ENCODE results near the gene PPFIA1. TPM values are rescaled to one million over a fixed set of nuclear protein-coding genes. Genes with fewer than 3 reads are reported as not detected.
"Not testable (repeated sequence)": the region's sequence is repeated elsewhere in the genome, so short reads cannot be mapped to it uniquely, and the experiment has no call there.

The PPFIA1 gene
- total and polyA plus RNA-seq, 4 donors = 27.5 to 85.0 (median 43.5) TPM

- peaks cover 0 to 2% (median 0%) of the 10 kb centered on the region in 5 donors for H3K4me1 ChIP-seq (ENCODE audit: control insufficient read depth in 5 of 5, insufficient read depth in 5 of 5, low read length in 5 of 5)
- H3K27me3 ChIP-seq (ENCODE audit: control insufficient read depth in 3 of 3, insufficient read depth in 3 of 3, low read length in 2 of 3) = no peaks in the 10 kb centered on the region
- DNase-seq (no peak), ATAC-seq (ENCODE audit: insufficient read depth, low FRiP score) (no peak)
- 82 to 90% methylated on average over 21 of the region's 21 CpGs for WGBS, 2 donors
- no peaks in the 10 kb centered on the region for H3K9me3 ChIP-seq (ENCODE audit: control insufficient read depth in 4 of 4, insufficient read depth in 3 of 4, low read length in 3 of 4)
- H3K27ac ChIP-seq (ENCODE audit: low read depth in 1 of 2, low read length in 1 of 2) = no peak overlapping the region
- no peak for TF ChIP-seq CTCF (IDR thresholded peaks at IDR 0.05; ENCODE audit: control extremely low read depth, extremely low read depth)
- H3K9ac ChIP-seq (ENCODE audit: insufficient read depth in 1 of 2, low read length in 2 of 2) = no peak overlapping the region
- no peak overlapping the region for H3K4me3 ChIP-seq
- no peaks in the 10 kb centered on the region for H3K36me3 ChIP-seq (ENCODE audit: control insufficient read depth in 4 of 4, insufficient read depth in 4 of 4, low read length in 4 of 4)
These were observed 18.7 kb upstream of the PPFIA1 start for GRCh38 chr11:70251659-70252321.

- WGBS, 2 donors = 92 to 94% methylated on average over 12 of the region's 12 CpGs
- Histone ChIP-seq H3K4me3 (no peak overlapping the region), H3K27me3 (ENCODE audit: control insufficient read depth in 3 of 3, insufficient read depth in 3 of 3, low read length in 2 of 3) (no peaks in the 10 kb centered on the region)
These were observed 17.6 kb upstream of the PPFIA1 start for GRCh38 chr11:70252844-70253243.

GRCh38 chr11:70255477-70256116 lies 14.9 kb upstream of the PPFIA1 start:
- Histone ChIP-seq H3K9ac (ENCODE audit: insufficient read depth in 1 of 2, low read length in 2 of 2) (no peak overlapping the region), H3K27ac (ENCODE audit: low read depth in 1 of 2, low read length in 1 of 2) (no peak overlapping the region)

More at GRCh38 chr11:70252844-70253243, 17.6 kb upstream of the PPFIA1 start:
- H3K36me3 ChIP-seq (ENCODE audit: control insufficient read depth in 4 of 4, insufficient read depth in 4 of 4, low read length in 4 of 4) = no peaks in the 10 kb centered on the region
- DNase-seq (no peak), ATAC-seq (ENCODE audit: insufficient read depth, low FRiP score) (no peak)
- H3K9me3 ChIP-seq (ENCODE audit: control insufficient read depth in 4 of 4, insufficient read depth in 3 of 4, low read length in 3 of 4) = no peaks in the 10 kb centered on the region
- TF ChIP-seq CTCF (IDR thresholded peaks at IDR 0.05; ENCODE audit: control extremely low read depth, extremely low read depth) = no peak
- no peak overlapping the region for H3K9ac ChIP-seq (ENCODE audit: insufficient read depth in 1 of 2, low read length in 2 of 2)
- H3K4me1 ChIP-seq (ENCODE audit: control insufficient read depth in 5 of 5, insufficient read depth in 5 of 5, low read length in 5 of 5) = no peaks in the 10 kb centered on the region
- no peak overlapping the region for H3K27ac ChIP-seq (ENCODE audit: low read depth in 1 of 2, low read length in 1 of 2)

GRCh38 chr11:70259077-70259476 lies 11.4 kb upstream of the PPFIA1 start:
- not testable (repeated sequence) for ATAC-seq (ENCODE audit: insufficient read depth, low FRiP score); DNase-seq; H3K27me3 ChIP-seq (ENCODE audit: control insufficient read depth in 3 of 3, insufficient read depth in 3 of 3, low read length in 2 of 3); H3K4me1 ChIP-seq (ENCODE audit: control insufficient read depth in 5 of 5, insufficient read depth in 5 of 5, low read length in 5 of 5); H3K9ac ChIP-seq (ENCODE audit: insufficient read depth in 1 of 2, low read length in 2 of 2); H3K4me3 ChIP-seq; H3K9me3 ChIP-seq (ENCODE audit: control insufficient read depth in 4 of 4, insufficient read depth in 3 of 4, low read length in 3 of 4); H3K27ac ChIP-seq (ENCODE audit: low read depth in 1 of 2, low read length in 1 of 2); H3K36me3 ChIP-seq (ENCODE audit: control insufficient read depth in 4 of 4, insufficient read depth in 4 of 4, low read length in 4 of 4)
- 71 to 73% methylated on average over 2 of the region's 2 CpGs for WGBS, 2 donors

More at GRCh38 chr11:70255477-70256116, 14.9 kb upstream of the PPFIA1 start:
- no peak overlapping the region for H3K4me3 ChIP-seq
- DNase-seq (no peak), ATAC-seq (ENCODE audit: insufficient read depth, low FRiP score) (no peak)
- H3K9me3 ChIP-seq (ENCODE audit: control insufficient read depth in 4 of 4, insufficient read depth in 3 of 4, low read length in 3 of 4) = no peaks in the 10 kb centered on the region
- WGBS, 2 donors = 67 to 77% methylated on average over 12 of the region's 12 CpGs
- H3K27me3 ChIP-seq (ENCODE audit: control insufficient read depth in 3 of 3, insufficient read depth in 3 of 3, low read length in 2 of 3) = no peaks in the 10 kb centered on the region
- no peaks in the 10 kb centered on the region for H3K4me1 ChIP-seq (ENCODE audit: control insufficient read depth in 5 of 5, insufficient read depth in 5 of 5, low read length in 5 of 5)
- TF ChIP-seq CTCF (IDR thresholded peaks at IDR 0.05; ENCODE audit: control extremely low read depth, extremely low read depth) = no peak
- no peaks in the 10 kb centered on the region for H3K36me3 ChIP-seq (ENCODE audit: control insufficient read depth in 4 of 4, insufficient read depth in 4 of 4, low read length in 4 of 4)

All from lung (tissue), 12 donors.